Esophagus muscularis mucosa (tissue), 4 donors: Measurements from ENCODE around the gene ULK4.

Experiments
- CTCF ChIP-seq, 3 experiments: fragments of 200-600 bp in 2 of 3; fragments of 450-650 bp in 1 of 3; sonication (generic) in 2 of 3; IDR thresholded peaks; one replicate each; pipeline ENCODE4 v1.5.1; 2017 to 2019; ENCODE audit warnings: antibody characterized with exemption in 3 of 3, mild to moderate bottlenecking in 2 of 3, moderate library complexity in 1 of 3
- EP300 ChIP-seq: sonication (generic); formaldehyde crosslinking; IDR thresholded peaks from one replicate; pipeline ENCODE4 v1.6.1; 2017; ENCODE audit warnings: antibody characterized with exemption
- POLR2A ChIP-seq: fragments of 450-650 bp; IDR thresholded peaks from one replicate; pipeline ENCODE4 v1.6.1; 2017; ENCODE audit warnings: antibody characterized with exemption, moderate library complexity, mild to moderate bottlenecking, low read depth
- POLR2AphosphoS5 ChIP-seq, 2 donors: sonication (generic); formaldehyde crosslinking; IDR thresholded peaks; one replicate each; pipeline ENCODE4 v1.6.1; 2017; ENCODE audit warnings: antibody characterized with exemption in 2 of 2

GRCh38 chr3:41526995-41527573 lies 434.8 kb downstream of the ULK4 start:
- no peak for TF ChIP-seq POLR2A
- no peak for TF ChIP-seq CTCF (IDR thresholded peaks at IDR 0.05)
- TF ChIP-seq EP300: no peak
- TF ChIP-seq POLR2AphosphoS5 (IDR thresholded peaks at IDR 0.05): no peak
